DOHH2 (cell line): Measurements from ENCODE around the gene CP.

ENCODE experiments used
- H3F3A ChIP-seq: fragments of 200-600 bp; sonication (generic), shearing (Covaris generic); 2 replicates; pipeline ENCODE4 v1.6.0; 2016; ENCODE audit warnings: antibody characterized with exemption, mild to moderate bottlenecking; ENCODE audit not compliant: control insufficient read depth, insufficient read depth
- H3K27ac ChIP-seq: fragments of 200-600 bp; sonication (generic); 2 replicates; pipeline ENCODE4 v1.5.1; 2014; ENCODE audit warnings: low read depth, mild to moderate bottlenecking, low read length, moderate library complexity
- H3K27me3 ChIP-seq: fragments of 200-600 bp; sonication (generic); 2 replicates; pipeline ENCODE4 v1.6.1; 2014; ENCODE audit warnings: mild to moderate bottlenecking, low read length, mixed read lengths; ENCODE audit not compliant: control insufficient read depth
- H3K36me3 ChIP-seq: fragments of 200-600 bp; sonication (generic); 2 replicates; pipeline ENCODE4 v1.6.1; 2014; ENCODE audit warnings: mild to moderate bottlenecking, low read length, moderate library complexity, mixed read lengths; ENCODE audit not compliant: control insufficient read depth
- H3K4me1 ChIP-seq: fragments of 200-600 bp; sonication (generic); 2 replicates; pipeline ENCODE4 v1.6.1; 2014; ENCODE audit warnings: mild to moderate bottlenecking, low read length, mixed read lengths; ENCODE audit not compliant: control insufficient read depth
- H3K4me2 ChIP-seq: fragments of 200-600 bp; sonication (generic); 2 replicates; pipeline ENCODE4 v1.6.0; 2014; ENCODE audit warnings: mild to moderate bottlenecking, low read length, moderate library complexity
- H3K4me3 ChIP-seq: fragments of 200-600 bp; sonication (generic); 2 replicates; pipeline ENCODE4 v1.5.1; 2014; ENCODE audit warnings: mild to moderate bottlenecking, low read length, mixed read lengths
- H3K79me2 ChIP-seq: fragments of 200-600 bp; sonication (generic); 2 replicates; pipeline ENCODE4 v1.6.1; 2014; ENCODE audit warnings: mild to moderate bottlenecking, low read length, mixed read lengths; ENCODE audit not compliant: control insufficient read depth
- H3K9me2 ChIP-seq: fragments of 200-600 bp; sonication (generic); replicated peaks from 2 replicates; pipeline ENCODE4 v1.6.1; 2014; ENCODE audit warnings: mild to moderate bottlenecking, low read length, mixed read lengths; ENCODE audit not compliant: control insufficient read depth
- H3K9me3 ChIP-seq: fragments of 200-600 bp; sonication (generic); 2 replicates; pipeline ENCODE4 v1.6.1; 2014; ENCODE audit warnings: antibody characterized with exemption, low read length, mixed read lengths; ENCODE audit not compliant: control insufficient read depth, insufficient read depth
- H4K20me1 ChIP-seq: fragments of 200-600 bp; sonication (generic); 2 replicates; pipeline ENCODE4 v1.6.0; 2014; ENCODE audit warnings: low read depth, mild to moderate bottlenecking, antibody characterized with exemption, low read length, moderate library complexity; ENCODE audit not compliant: control insufficient read depth, insufficient read depth
- CTCF ChIP-seq: fragments of 200-600 bp; sonication (generic); IDR thresholded peaks from one replicate; pipeline ENCODE4 v1.5.1; 2014; ENCODE audit warnings: antibody characterized with exemption, mild to moderate bottlenecking, low read depth, low read length; ENCODE audit not compliant: poor library complexity, severe bottlenecking
- EZH2phosphoT487 ChIP-seq: fragments of 200-600 bp; sonication (generic); IDR thresholded peaks from 2 replicates; pipeline ENCODE4 v1.6.1; 2017; ENCODE audit warnings: borderline replicate concordance, mild to moderate bottlenecking, antibody characterized with exemption, low read length, moderate library complexity, mixed read lengths

Gene CP

DNA sequence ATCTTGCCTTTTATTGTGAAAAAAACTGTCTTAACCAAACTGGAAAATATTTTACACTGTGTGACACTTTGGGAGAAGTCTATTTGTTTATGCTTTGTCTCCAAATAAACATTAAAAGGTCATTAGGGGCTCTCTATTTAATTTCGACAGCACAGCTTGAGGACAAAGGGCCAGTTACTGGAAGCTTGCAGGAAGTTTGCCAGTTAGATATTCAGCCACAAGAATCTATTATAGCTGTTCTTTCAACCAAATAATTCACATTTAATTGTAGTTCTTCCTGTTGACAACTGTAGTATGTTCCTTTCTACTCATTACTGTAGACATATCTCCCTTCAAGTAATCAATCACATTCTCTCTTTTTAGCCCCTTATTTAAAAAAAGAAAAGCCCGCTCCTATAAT lies 6.1 kb downstream of the CP start:
- H3K9me3 ChIP-seq = peaks cover 2% of the 10 kb centered on the region; the same call in 1 of the 2 replicates
- H3K36me3 ChIP-seq = no peaks in the 10 kb centered on the region
- H3K79me2 ChIP-seq = no peaks in the 10 kb centered on the region
- no peaks in the 10 kb centered on the region for H3K4me1 ChIP-seq
- no peaks in the 10 kb centered on the region for H3F3A ChIP-seq
- no peaks in the 10 kb centered on the region for H3K27me3 ChIP-seq
- H4K20me1 ChIP-seq = no peaks in the 10 kb centered on the region
- TF ChIP-seq EZH2phosphoT487 (no peak), CTCF (no peak)
- H3K9me2 ChIP-seq = no peaks in the 10 kb centered on the region
- no peak overlapping the region for H3K27ac ChIP-seq
- no peak overlapping the region for H3K4me2 ChIP-seq
- no peak overlapping the region for H3K4me3 ChIP-seq

DNA sequence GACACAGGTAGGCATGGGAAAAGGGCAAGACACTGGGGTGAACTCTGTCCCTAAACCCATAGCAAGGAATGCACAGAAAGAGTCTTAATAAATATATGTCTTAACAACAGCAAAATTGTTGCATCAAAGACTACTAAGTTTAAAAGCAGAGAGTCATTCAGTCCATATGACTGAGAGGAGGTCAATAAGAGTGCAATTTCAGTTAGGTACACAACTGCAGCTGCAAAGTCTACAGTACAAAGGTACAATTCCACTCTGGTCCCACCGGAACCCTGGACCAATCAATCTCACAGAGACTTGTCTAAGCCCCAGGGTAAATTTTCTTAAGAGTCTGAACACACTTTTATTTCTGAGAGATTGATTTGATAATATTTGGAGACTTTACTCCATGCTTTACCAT lies 6.9 kb downstream of the CP start:
- Histone ChIP-seq H3F3A (no peaks in the 10 kb centered on the region), H3K4me3 (no peak overlapping the region), H3K9me2 (no peaks in the 10 kb centered on the region), H3K36me3 (no peaks in the 10 kb centered on the region), H3K79me2 (no peaks in the 10 kb centered on the region), H3K9me3 (peaks cover 2% of the 10 kb centered on the region; the same call in 1 of the 2 replicates), H3K4me2 (no peak overlapping the region), H3K4me1 (no peaks in the 10 kb centered on the region), H3K27me3 (no peaks in the 10 kb centered on the region), H4K20me1 (no peaks in the 10 kb centered on the region), H3K27ac (no peak overlapping the region)
- TF ChIP-seq EZH2phosphoT487 = no peak
- TF ChIP-seq CTCF = no peak

DNA sequence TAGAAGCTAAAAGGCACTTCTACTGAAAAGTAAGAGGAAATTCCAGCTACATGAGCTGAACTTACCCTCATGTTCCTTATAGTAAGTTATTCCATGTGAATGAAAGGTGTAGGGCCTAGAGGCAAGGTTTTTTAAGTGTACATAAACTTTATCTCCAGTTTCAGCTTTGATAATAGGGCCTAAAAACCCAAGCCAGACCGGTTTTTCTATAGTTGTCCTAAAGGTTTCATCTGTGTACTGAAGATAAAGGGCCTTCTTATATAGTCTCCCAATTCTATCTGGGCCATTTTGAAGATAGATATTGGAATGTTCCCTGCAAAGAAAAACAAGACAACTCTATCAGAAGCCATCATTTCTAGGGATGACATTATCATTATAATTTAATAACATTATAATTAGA lies 9.2 kb downstream of the CP start:
- H3K4me1 ChIP-seq = no peaks in the 10 kb centered on the region
- no peaks in the 10 kb centered on the region for H4K20me1 ChIP-seq
- H3K79me2 ChIP-seq = no peaks in the 10 kb centered on the region
- no peaks in the 10 kb centered on the region for H3K9me3 ChIP-seq
- no peak overlapping the region for H3K4me3 ChIP-seq
- no peak overlapping the region for H3K27ac ChIP-seq
- H3K36me3 ChIP-seq = no peaks in the 10 kb centered on the region
- no peaks in the 10 kb centered on the region for H3K9me2 ChIP-seq
- TF ChIP-seq CTCF (no peak), EZH2phosphoT487 (no peak)
- no peaks in the 10 kb centered on the region for H3K27me3 ChIP-seq
- no peaks in the 10 kb centered on the region for H3F3A ChIP-seq
- no peak overlapping the region for H3K4me2 ChIP-seq

GRCh38 chr3:149209431-149209830 lies 12.2 kb downstream of the CP start:
- H3K9me3 ChIP-seq = no peaks in the 10 kb centered on the region
- H3K9me2 ChIP-seq = no peaks in the 10 kb centered on the region
- no peaks in the 10 kb centered on the region for H3F3A ChIP-seq
- no peak overlapping the region for H3K4me2 ChIP-seq
- no peaks in the 10 kb centered on the region for H3K27me3 ChIP-seq
- H3K4me3 ChIP-seq = no peak overlapping the region
- H4K20me1 ChIP-seq = no peaks in the 10 kb centered on the region
- no peaks in the 10 kb centered on the region for H3K79me2 ChIP-seq
- H3K4me1 ChIP-seq = peaks cover 6% of the 10 kb centered on the region
- TF ChIP-seq EZH2phosphoT487 (no peak), CTCF (no peak)
- no peaks in the 10 kb centered on the region for H3K36me3 ChIP-seq
- no peak overlapping the region for H3K27ac ChIP-seq
